SK-N-MC (cell line): ENCODE data around the gene MAX.

ENCODE experiments used
- DNase-seq: peaks from one replicate; pipeline ENCODE4 v3.0.0-alpha.2; 2011; ENCODE audit warnings: low read depth, low spot score
- H3K27ac ChIP-seq: fragments of 200-600 bp; sonication (generic); 2 replicates; pipeline ENCODE4 v1.5.1; 2016; ENCODE audit warnings: mixed run types
- H3K36me3 ChIP-seq: fragments of 200-600 bp; sonication (generic); 2 replicates; pipeline ENCODE4 v1.6.1; 2017; ENCODE audit warnings: antibody characterized with exemption, low read length, mixed read lengths; ENCODE audit not compliant: insufficient read depth
- H3K4me3 ChIP-seq: fragments of 200-600 bp; sonication (generic); 2 replicates; pipeline ENCODE4 v1.5.1; 2016
- H3K9ac ChIP-seq: fragments of 200-600 bp; sonication (generic); 2 replicates; pipeline ENCODE4 v1.8.0; 2017; ENCODE audit warnings: mixed run types, mixed read lengths; ENCODE audit not compliant: insufficient read length
- H3K9me3 ChIP-seq: fragments of 200-600 bp; sonication (generic); 2 replicates; pipeline ENCODE4 v1.6.1; 2017; ENCODE audit warnings: low read depth, mild to moderate bottlenecking, antibody characterized with exemption, low read length, moderate library complexity, mixed read lengths
- EZH2 ChIP-seq: fragments of 200-600 bp; sonication (generic); IDR thresholded peaks from one replicate; pipeline ENCODE4 v1.6.1; 2017; ENCODE audit warnings: antibody characterized with exemption
- FOXP2 ChIP-seq: optimal IDR thresholded peaks from 2 replicates; pipeline ENCODE3; 2011; ENCODE audit warnings: mild to moderate bottlenecking, moderate library complexity; ENCODE audit not compliant: insufficient read depth; ENCODE audit errors: extremely low read length, control extremely low read depth
- POLR2AphosphoS5 ChIP-seq: IDR thresholded peaks from 2 replicates; pipeline ENCODE4 v1.6.1; 2012; ENCODE audit warnings: mild to moderate bottlenecking, low read depth, low read length, borderline replicate concordance

The MAX gene, protein sequence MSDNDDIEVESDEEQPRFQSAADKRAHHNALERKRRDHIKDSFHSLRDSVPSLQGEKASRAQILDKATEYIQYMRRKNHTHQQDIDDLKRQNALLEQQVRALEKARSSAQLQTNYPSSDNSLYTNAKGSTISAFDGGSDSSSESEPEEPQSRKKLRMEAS

DNA sequence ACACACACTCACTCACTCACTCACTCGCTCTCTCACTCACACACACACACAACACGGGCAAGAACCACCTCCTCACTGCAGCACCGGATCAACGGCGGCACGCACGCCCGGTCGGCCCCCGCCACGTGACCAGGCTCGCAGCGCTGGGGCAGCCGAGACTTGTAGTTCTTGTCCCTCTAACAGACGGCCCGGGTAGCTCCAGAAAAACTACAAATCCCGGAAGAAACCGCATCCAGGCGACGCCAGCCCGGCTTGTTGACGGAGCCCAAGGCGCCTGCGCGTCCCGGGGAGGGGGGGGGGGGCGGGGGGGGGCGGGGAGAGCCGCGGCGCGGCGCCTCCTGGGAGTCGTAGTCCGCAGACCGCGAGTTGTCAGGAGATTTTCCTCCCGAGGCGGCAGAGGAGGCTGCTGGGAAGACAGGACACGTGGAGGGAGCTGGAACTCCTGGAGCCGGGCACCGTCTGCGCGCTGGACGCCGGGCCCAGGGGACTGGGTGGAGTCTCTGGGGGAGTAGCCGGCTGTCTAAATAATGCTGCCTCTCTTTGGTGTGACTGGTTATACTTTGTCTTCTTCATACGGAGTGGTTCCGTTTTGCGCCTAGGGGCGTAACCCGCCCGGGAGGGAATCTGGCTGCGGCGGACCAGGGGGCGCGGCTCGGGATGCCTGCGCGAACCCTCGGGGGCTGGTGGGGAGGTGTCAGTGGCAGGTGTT, at the start of gene MAX:
MAX (minus strand) TSS at position 77 of the 709 bp plus-strand sequence. CDS start 178 bp downstream, outside the sequence.
- H3K27ac ChIP-seq: no peak within 1 kb of the TSS
- H3K4me3 ChIP-seq: peak within 1 kb of the TSS; percentile 89
- TF ChIP-seq POLR2AphosphoS5 (peak; percentile 81), FOXP2 (no peak), EZH2 (no peak)

DNA sequence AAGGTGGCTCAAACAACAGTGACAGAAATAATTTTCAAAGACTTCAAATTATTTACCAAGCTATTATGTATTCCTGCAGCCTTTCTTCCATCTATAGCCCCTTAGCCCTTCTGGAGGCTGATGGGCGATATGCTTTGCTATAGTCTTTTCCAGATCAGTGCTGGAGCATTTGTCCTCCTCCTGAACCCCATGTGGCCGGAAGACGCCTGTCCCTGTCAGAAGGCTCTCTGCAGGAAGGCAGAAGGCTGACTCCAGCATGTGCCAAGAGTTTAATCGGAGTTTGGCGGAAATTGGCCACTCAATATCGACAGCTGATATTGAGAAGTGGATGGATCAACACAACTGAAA, 49.3 kb upstream of the MAX start:
- H3K4me3 ChIP-seq: no peak overlapping the region
- no peak overlapping the region for H3K9ac ChIP-seq
- TF ChIP-seq FOXP2 (no peak), POLR2AphosphoS5 (no peak), EZH2 (no peak)
- H3K27ac ChIP-seq: no peak overlapping the region
- no peaks in the 10 kb centered on the region for H3K9me3 ChIP-seq
- no peaks in the 10 kb centered on the region for H3K36me3 ChIP-seq
- no peak for DNase-seq

More for the DNA sequence above, at the start of gene MAX:
- Histone ChIP-seq H3K36me3 (peaks cover 18% of the 10 kb centered on the region), H3K9ac (peak within 1 kb of the TSS; percentile 88), H3K9me3 (no peaks in the 10 kb centered on the region)
- peak; percentile 86 for DNase-seq

DNA sequence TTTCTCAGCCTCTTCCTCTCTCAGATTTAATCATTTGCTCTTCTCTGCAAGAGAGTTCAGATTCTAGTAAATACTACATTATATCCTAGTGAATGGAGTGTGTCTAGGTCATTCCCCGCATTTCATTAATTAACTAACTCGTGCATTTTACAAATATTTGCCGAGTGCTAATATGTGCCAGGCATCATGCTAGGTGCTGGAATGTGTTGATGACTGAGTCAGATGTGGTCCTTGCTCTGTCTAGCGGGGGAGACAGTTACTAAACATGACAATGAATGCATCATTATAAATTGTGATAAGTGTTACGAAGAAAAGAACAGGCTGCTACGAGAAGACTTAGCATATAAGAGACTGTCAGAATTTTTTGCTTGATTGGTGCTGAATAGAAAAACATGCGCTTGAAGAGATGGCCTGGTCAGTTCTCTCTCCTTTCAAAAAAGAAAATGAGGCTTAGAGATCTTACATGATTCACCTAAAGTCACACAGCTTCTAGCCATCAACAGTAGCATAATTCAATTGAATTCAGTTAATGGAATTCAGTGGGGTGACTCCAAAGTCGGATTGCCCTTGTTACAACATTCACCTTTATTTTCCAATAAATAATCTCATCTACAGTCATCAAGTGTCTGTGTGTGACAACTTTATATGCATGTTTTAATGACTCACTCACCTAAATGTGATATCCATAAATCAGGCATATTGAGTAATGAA, 48.7 kb upstream of the MAX start:
- H3K36me3 ChIP-seq: no peaks in the 10 kb centered on the region
- H3K27ac ChIP-seq: no peak overlapping the region
- TF ChIP-seq FOXP2 (no peak), EZH2 (no peak), POLR2AphosphoS5 (no peak)
- no peaks in the 10 kb centered on the region for H3K9me3 ChIP-seq
- H3K9ac ChIP-seq: no peak overlapping the region
- DNase-seq: no peak
- H3K4me3 ChIP-seq: no peak overlapping the region

GRCh38 chr14:65149116-65149515, 46.8 kb upstream of the MAX start:
- no peak overlapping the region for H3K4me3 ChIP-seq
- H3K9me3 ChIP-seq: no peaks in the 10 kb centered on the region
- H3K27ac ChIP-seq: no peak overlapping the region
- no peak for DNase-seq
- no peak overlapping the region for H3K9ac ChIP-seq
- no peak for TF ChIP-seq EZH2
- H3K36me3 ChIP-seq: no peaks in the 10 kb centered on the region

- TF ChIP-seq POLR2AphosphoS5: no peak
Measured at GRCh38 chr14:65144170-65144569, 41.9 kb upstream of the MAX start.

GRCh38 chr14:65142914-65143625, 40.8 kb upstream of the MAX start:
- Histone ChIP-seq H3K9ac (no peak overlapping the region), H3K9me3 (no peaks in the 10 kb centered on the region), H3K27ac (no peak overlapping the region), H3K4me3 (no peak overlapping the region), H3K36me3 (no peaks in the 10 kb centered on the region)
- DNase-seq: no peak
- no peak for TF ChIP-seq POLR2AphosphoS5
- TF ChIP-seq FOXP2: no peak
- TF ChIP-seq EZH2: no peak

More at GRCh38 chr14:65144170-65144569, 41.9 kb upstream of the MAX start:
- no peak overlapping the region for H3K27ac ChIP-seq
- no peak overlapping the region for H3K4me3 ChIP-seq
- no peak overlapping the region for H3K9ac ChIP-seq
- DNase-seq: no peak
- H3K36me3 ChIP-seq: no peaks in the 10 kb centered on the region
- H3K9me3 ChIP-seq: no peaks in the 10 kb centered on the region

DNA sequence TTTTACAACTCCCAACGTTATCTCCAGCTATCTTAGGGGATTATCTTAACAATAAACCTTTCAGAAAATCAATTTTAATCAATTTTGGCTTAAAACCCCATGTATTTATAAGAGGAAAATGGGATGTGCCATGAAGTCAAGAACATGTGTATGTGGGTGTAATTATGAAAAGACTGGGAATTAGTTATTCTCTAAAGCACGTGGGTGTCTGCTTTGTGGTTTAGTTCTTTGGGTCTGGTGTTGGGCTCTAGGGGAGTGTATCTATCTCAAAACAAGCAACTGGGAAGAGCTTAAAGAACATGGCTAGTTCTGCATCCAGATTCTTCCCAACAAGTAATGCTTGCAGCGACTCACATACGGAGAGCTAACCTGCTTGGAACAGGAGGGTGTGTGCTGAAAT, 40.1 kb upstream of the MAX start:
- no peak for TF ChIP-seq FOXP2
- no peak for TF ChIP-seq POLR2AphosphoS5
- no peak for TF ChIP-seq EZH2
- Histone ChIP-seq H3K9ac (no peak overlapping the region), H3K4me3 (no peak overlapping the region), H3K9me3 (no peaks in the 10 kb centered on the region), H3K36me3 (no peaks in the 10 kb centered on the region), H3K27ac (no peak overlapping the region)
- no peak for DNase-seq

DNA sequence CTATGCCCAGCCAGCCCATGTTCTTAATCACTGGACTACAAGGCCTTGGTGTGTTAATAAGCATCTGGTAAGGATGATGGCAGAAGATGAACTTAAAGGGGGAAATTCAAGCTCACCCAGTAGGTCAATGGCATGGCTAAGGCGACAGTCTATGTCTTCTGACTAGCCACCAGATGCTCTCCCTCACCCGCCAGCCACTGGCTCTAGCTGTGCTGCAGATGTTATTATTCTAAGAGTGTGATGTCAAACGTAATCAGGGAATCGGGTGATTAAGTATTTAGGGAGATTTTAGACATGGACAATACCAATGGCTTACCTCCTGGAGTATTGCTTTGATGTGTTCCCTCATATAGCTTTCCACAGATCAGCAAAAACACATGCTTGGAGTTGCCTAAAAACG, 39.2 kb upstream of the MAX start:
- no peak overlapping the region for H3K9ac ChIP-seq
- no peaks in the 10 kb centered on the region for H3K36me3 ChIP-seq
- no peak for TF ChIP-seq EZH2
- no peak for DNase-seq
- no peak overlapping the region for H3K27ac ChIP-seq
- H3K4me3 ChIP-seq: no peak overlapping the region
- H3K9me3 ChIP-seq: no peaks in the 10 kb centered on the region
